Measurements from ENCODE around the gene CPT1A.

- TF ChIP-seq GATA2 (IDR thresholded peaks at IDR 0.05; ENCODE audit: low read depth, low read length) (no peak), GATA3 (IDR thresholded peaks at IDR 0.05; ENCODE audit: low read depth, low read length) (no peak)
These were observed 77.0 kb downstream of the CPT1A start for GRCh38 chr11:68764746-68765145.

Measured in SH-SY5Y (cell line).